Chondrocyte (in vitro differentiated cells): ENCODE measurements around the gene RNLS. TPM values are rescaled to one million over a fixed set of nuclear protein-coding genes. Genes with fewer than 3 reads are reported as not detected.

ENCODE experiments used
- DNase-seq: peaks from one replicate; pipeline ENCODE4 v3.0.0; 2021; ENCODE audit warnings: mixed read lengths, low spot score
- H3K27ac Mint-ChIP-seq: one replicate; pipeline ENCODE4 v1.8.0; 2021; ENCODE audit warnings: mild to moderate bottlenecking, moderate library complexity, mixed read lengths; ENCODE audit not compliant: unreplicated experiment
- H3K27me3 Mint-ChIP-seq: 2 replicates; pipeline ENCODE4 v1.8.0; 2021; ENCODE audit warnings: low read depth, mixed read lengths
- H3K36me3 Mint-ChIP-seq: 2 replicates; pipeline ENCODE4 v1.8.0; 2021; ENCODE audit warnings: low read depth, mixed read lengths
- H3K4me1 Mint-ChIP-seq: 2 replicates; pipeline ENCODE4 v1.8.0; 2021; ENCODE audit warnings: low read depth, mild to moderate bottlenecking, mixed read lengths
- H3K4me3 Mint-ChIP-seq: one replicate; pipeline ENCODE4 v1.8.0; 2021; ENCODE audit warnings: mild to moderate bottlenecking, moderate library complexity, mixed read lengths; ENCODE audit not compliant: unreplicated experiment
- H3K9me3 Mint-ChIP-seq: 2 replicates; pipeline ENCODE4 v1.8.0; 2021; ENCODE audit warnings: low read depth, mixed read lengths
- CTCF ChIP-seq: fragments of 200-600 bp; sonication (generic); IDR thresholded peaks from 2 replicates; pipeline ENCODE4 v1.5.0; 2021; ENCODE audit warnings: antibody characterized with exemption, mild to moderate bottlenecking, moderate library complexity
- total RNA-seq: library from RNA; stranded (reverse); gene quantifications from 3 replicates; pipeline ENCODE4 v1.2.1, GENCODE V29; 2021

The RNLS gene
- total RNA-seq, 1 donor from 2014 or later: 5.1 TPM

DNA sequence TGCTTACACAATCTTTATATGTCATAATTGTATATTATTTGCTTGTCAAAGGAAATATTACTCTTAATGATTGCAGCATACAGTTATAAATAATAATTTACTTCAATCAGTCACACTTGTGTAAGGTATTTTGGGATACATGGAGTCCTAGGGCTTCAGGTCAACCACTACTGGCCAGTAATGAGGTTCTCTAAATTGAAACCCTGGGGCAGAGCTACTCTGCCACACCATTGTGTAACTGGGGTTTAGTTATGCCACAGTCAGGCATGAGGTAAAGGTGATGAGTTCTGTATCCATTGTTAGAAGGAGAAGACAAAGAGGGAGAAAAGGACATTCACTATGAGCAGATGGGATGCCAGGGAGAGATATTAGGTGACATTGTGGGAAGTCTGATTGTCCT is 117.4 kb downstream of the RNLS start:
- no peak overlapping the region for H3K27ac Mint-ChIP-seq
- H3K27me3 Mint-ChIP-seq: no peaks in the 10 kb centered on the region
- H3K9me3 Mint-ChIP-seq: no peaks in the 10 kb centered on the region
- no peaks in the 10 kb centered on the region for H3K36me3 Mint-ChIP-seq
- no peak for TF ChIP-seq CTCF
- no peak for DNase-seq
- H3K4me3 Mint-ChIP-seq: no peak overlapping the region
- H3K4me1 Mint-ChIP-seq: peaks cover 21% of the 10 kb centered on the region

GRCh38 chr10:88463811-88464210 is 119.3 kb downstream of the RNLS start:
- Mint-ChIP-seq H3K4me3 (no peak overlapping the region), H3K4me1 (peaks cover 21% of the 10 kb centered on the region), H3K36me3 (no peaks in the 10 kb centered on the region), H3K9me3 (no peaks in the 10 kb centered on the region), H3K27me3 (no peaks in the 10 kb centered on the region), H3K27ac (no peak overlapping the region)
- no peak for DNase-seq
- TF ChIP-seq CTCF: no peak

DNA sequence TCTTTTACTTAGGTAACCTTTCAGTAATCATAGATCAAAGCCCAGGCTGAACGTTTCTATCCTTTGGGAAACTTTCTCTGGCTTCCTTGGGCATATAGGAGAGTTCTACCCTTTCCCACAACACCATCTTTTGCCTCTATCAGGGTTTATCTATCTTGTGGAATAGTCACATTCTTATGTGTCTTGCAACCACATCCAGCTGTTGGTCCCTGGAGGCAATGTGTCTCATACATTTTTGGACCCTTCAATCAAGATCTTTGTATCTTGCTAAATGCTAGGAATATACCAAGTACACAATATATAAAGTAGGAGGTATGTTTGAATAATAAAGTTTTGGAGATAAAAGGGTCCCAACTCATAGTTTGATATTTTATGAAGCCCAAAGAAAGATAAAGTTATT is 121.7 kb downstream of the RNLS start:
- TF ChIP-seq CTCF: no peak
- DNase-seq: no peak
- Mint-ChIP-seq H3K27ac (no peak overlapping the region), H3K4me1 (peaks cover 2% of the 10 kb centered on the region), H3K9me3 (no peaks in the 10 kb centered on the region), H3K27me3 (no peaks in the 10 kb centered on the region), H3K4me3 (no peak overlapping the region), H3K36me3 (no peaks in the 10 kb centered on the region)

- Mint-ChIP-seq H3K27me3 (no peaks in the 10 kb centered on the region), H3K36me3 (no peaks in the 10 kb centered on the region), H3K4me1 (no peaks in the 10 kb centered on the region), H3K4me3 (no peak overlapping the region), H3K9me3 (no peaks in the 10 kb centered on the region), H3K27ac (no peak overlapping the region)
- TF ChIP-seq CTCF: no peak
- no peak for DNase-seq
Measured at GRCh38 chr10:88459530-88459929, 123.6 kb downstream of the RNLS start.

- H3K4me3 Mint-ChIP-seq: no peak overlapping the region
- no peaks in the 10 kb centered on the region for H3K27me3 Mint-ChIP-seq
- H3K9me3 Mint-ChIP-seq: no peaks in the 10 kb centered on the region
- TF ChIP-seq CTCF: no peak
- H3K4me1 Mint-ChIP-seq: no peaks in the 10 kb centered on the region
- no peaks in the 10 kb centered on the region for H3K36me3 Mint-ChIP-seq
- H3K27ac Mint-ChIP-seq: no peak overlapping the region
- DNase-seq: no peak
Measured at GRCh38 chr10:88458209-88458608, 124.9 kb downstream of the RNLS start.
